Activated T-cell treated with anti-CD3 and anti-CD28 coated beads for 24 hours (primary cell): ENCODE data around the gene LOXL3.
"Not testable (repeated sequence)": the region's sequence is repeated elsewhere in the genome, so short reads cannot be mapped to it uniquely, and the experiment has no call there.

Source experiments
- DNase-seq: peaks from one replicate; pipeline ENCODE4 v3.0.0-alpha.2; 2020; ENCODE audit warnings: low read depth

LOXL3 gene

GRCh38 chr2:74572178-74572925 is 18.6 kb upstream of the LOXL3 start:
- DNase-seq = no peak

- DNase-seq = no peak
Measured at GRCh38 chr2:74571058-74571457, 17.3 kb upstream of the LOXL3 start.

- no peak for DNase-seq
Measured at GRCh38 chr2:74569686-74570085, 15.9 kb upstream of the LOXL3 start.

GRCh38 chr2:74567881-74568280 is 14.1 kb upstream of the LOXL3 start:
- DNase-seq = no peak

- no peak for DNase-seq
Measured at GRCh38 chr2:74566754-74567085, 13.0 kb upstream of the LOXL3 start.

GRCh38 chr2:74566076-74566753 is 12.5 kb upstream of the LOXL3 start:
- no peak for DNase-seq

- DNase-seq = no peak
Measured at GRCh38 chr2:74564222-74564621, 10.5 kb upstream of the LOXL3 start.

GRCh38 chr2:74562126-74562775 is 8.5 kb upstream of the LOXL3 start:
- no peak for DNase-seq

- DNase-seq = not testable (repeated sequence)
Measured at GRCh38 chr2:74561022-74561421, 7.3 kb upstream of the LOXL3 start.

- DNase-seq = no peak
Measured at GRCh38 chr2:74560591-74560990, 6.8 kb upstream of the LOXL3 start.

GRCh38 chr2:74559912-74560311 is 6.2 kb upstream of the LOXL3 start:
- no peak for DNase-seq

GRCh38 chr2:74558284-74559230 is 4.8 kb upstream of the LOXL3 start:
- DNase-seq = no peak

- DNase-seq = no peak
Measured at GRCh38 chr2:74556831-74557370, 3.2 kb upstream of the LOXL3 start.

GRCh38 chr2:74556159-74556558 is 2.4 kb upstream of the LOXL3 start:
- DNase-seq = no peak

- DNase-seq = no peak
Measured at GRCh38 chr2:74555610-74556103, 1.9 kb upstream of the LOXL3 start.

GRCh38 chr2:74554820-74555531 is 1.2 kb upstream of the LOXL3 start:
- DNase-seq = peak; percentile 23

GRCh38 chr2:74552914-74553811 is 579 bp downstream of the LOXL3 start:
- DNase-seq = no peak

GRCh38 chr2:74551942-74552913 is 1.5 kb downstream of the LOXL3 start:
- no peak for DNase-seq

- no peak for DNase-seq
Measured at GRCh38 chr2:74551530-74551929, 2.2 kb downstream of the LOXL3 start.
